B cell (primary cell): ENCODE measurements around the gene HLCS.

Experiments
- EZH2 ChIP-seq: IDR thresholded peaks from 2 replicates; pipeline ENCODE4 v1.6.1; 2012; ENCODE audit warnings: borderline replicate concordance, low read depth, mild to moderate bottlenecking, moderate library complexity, low read length; ENCODE audit not compliant: insufficient read depth, poor library complexity, severe bottlenecking
- TF ChIP-seq, protein P1 (sequence below): fragments of 200-600 bp; IDR thresholded peaks from one replicate; pipeline ENCODE4 v1.8.0; 2022; ENCODE audit warnings: antibody characterized with exemption, mild to moderate bottlenecking

DNA sequence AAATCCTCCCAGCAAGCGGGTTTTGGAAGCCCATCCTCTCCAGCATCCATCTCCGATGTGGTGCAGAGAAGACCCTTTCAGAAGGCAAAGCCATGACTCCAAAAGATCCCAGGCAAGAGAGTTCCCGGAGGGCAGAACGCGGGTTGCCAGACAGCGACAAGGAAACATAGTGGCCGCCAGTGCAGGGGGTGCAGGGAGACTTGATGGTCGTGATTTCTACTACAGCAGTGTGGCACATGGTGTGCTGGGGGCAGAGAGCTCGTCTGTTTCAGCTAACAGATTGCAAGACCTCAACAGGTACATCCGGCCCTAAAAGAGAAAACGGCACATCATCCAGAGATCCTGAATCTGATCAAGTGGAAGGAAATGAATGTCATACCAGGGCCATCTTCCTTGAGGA, 74.3 kb downstream of the HLCS start:
- TF ChIP-seq, protein P1, sequence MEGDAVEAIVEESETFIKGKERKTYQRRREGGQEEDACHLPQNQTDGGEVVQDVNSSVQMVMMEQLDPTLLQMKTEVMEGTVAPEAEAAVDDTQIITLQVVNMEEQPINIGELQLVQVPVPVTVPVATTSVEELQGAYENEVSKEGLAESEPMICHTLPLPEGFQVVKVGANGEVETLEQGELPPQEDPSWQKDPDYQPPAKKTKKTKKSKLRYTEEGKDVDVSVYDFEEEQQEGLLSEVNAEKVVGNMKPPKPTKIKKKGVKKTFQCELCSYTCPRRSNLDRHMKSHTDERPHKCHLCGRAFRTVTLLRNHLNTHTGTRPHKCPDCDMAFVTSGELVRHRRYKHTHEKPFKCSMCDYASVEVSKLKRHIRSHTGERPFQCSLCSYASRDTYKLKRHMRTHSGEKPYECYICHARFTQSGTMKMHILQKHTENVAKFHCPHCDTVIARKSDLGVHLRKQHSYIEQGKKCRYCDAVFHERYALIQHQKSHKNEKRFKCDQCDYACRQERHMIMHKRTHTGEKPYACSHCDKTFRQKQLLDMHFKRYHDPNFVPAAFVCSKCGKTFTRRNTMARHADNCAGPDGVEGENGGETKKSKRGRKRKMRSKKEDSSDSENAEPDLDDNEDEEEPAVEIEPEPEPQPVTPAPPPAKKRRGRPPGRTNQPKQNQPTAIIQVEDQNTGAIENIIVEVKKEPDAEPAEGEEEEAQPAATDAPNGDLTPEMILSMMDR = no peak
- TF ChIP-seq EZH2 = no peak
